GM12801 (cell line): Measurements from ENCODE around the gene ITPK1.

Experiments used
- TF ChIP-seq, protein P1 (sequence below): IDR thresholded peaks from one replicate; pipeline ENCODE4 v1.5.1; 2011; ENCODE audit warnings: control low read depth; ENCODE audit not compliant: insufficient read length; ENCODE audit errors: extremely low read depth

The ITPK1 gene

GRCh38 chr14:92951261-92951660, 164.5 kb downstream of the ITPK1 start:
- TF ChIP-seq, protein P1, sequence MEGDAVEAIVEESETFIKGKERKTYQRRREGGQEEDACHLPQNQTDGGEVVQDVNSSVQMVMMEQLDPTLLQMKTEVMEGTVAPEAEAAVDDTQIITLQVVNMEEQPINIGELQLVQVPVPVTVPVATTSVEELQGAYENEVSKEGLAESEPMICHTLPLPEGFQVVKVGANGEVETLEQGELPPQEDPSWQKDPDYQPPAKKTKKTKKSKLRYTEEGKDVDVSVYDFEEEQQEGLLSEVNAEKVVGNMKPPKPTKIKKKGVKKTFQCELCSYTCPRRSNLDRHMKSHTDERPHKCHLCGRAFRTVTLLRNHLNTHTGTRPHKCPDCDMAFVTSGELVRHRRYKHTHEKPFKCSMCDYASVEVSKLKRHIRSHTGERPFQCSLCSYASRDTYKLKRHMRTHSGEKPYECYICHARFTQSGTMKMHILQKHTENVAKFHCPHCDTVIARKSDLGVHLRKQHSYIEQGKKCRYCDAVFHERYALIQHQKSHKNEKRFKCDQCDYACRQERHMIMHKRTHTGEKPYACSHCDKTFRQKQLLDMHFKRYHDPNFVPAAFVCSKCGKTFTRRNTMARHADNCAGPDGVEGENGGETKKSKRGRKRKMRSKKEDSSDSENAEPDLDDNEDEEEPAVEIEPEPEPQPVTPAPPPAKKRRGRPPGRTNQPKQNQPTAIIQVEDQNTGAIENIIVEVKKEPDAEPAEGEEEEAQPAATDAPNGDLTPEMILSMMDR: no peak

DNA sequence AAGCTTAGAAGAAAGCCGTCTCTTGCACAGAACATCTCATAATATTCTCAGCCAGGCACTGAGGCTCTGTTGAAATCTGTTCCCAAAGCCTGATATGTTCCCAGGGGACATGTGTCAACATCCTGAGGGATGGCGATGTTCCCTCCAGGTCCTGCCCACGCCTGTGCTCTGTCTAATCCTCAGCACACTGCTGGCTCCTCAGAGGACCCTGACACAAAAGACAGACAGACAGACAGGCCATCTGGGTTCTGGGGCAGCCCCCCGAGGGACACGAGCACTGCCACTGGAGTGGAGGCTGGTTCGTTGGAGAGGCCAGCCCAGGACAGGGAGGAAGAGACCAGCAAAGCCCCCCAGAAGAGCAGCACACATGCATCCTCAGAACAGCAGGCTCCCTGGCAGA, 165.0 kb downstream of the ITPK1 start:
- TF ChIP-seq, protein P1: no peak

DNA sequence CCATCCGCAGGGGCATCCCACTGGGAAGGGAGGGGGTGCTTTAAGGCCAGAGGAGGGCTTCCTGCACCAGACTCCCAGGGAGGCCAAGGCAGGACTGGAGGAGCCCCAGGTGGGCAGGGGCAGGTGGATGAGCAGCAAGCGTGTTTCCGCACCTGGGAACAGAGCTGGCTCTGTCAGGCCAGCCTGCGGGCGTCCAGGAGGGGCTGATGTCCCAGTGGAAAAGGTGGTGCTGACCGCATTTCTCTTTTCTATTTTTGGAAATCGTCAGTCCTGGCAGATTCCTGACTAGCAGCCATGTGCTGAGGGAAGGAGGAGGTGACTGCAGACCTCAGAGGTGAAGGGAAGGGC, 165.6 kb downstream of the ITPK1 start:
- TF ChIP-seq, protein P1: no peak

GRCh38 chr14:92949496-92950192, 166.1 kb downstream of the ITPK1 start:
- TF ChIP-seq, protein P1: no peak

- TF ChIP-seq, protein P1: no peak
Measured at GRCh38 chr14:92948647-92949046, 167.1 kb downstream of the ITPK1 start.

DNA sequence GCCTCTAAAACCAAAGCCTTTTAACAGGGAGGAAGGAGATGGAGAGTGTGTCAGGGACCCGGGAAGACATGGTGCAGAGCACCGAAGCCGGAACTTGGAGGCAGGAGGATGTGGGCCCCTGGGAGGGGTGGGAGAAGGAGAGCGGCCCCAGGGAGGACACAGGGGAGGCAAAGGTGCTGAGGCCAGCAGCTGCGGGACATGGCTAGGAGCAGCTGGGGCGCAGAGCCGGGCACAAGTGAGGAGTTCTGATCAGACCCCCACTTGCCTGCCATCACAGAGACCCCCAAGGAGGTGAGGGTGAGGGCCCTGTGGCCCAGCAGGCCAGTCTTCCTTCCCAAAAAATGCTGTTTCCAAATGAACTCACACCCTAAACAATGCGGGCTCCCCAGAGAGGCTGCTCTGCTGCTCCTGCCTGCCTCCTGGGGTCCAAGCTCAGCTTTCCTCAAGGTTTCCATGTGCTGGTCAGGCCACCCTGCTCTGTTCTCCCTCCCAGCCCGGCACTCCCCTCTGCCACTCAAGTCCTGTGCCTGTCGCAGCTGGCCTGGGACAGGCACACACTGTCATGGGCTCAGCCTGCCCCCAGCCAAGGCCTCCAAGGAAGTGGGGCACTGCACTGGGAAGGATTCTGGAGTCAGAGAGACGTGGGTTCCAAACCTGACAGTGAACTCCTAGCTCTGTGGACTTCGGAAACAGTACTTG, 168.7 kb downstream of the ITPK1 start:
- TF ChIP-seq, protein P1: no peak

DNA sequence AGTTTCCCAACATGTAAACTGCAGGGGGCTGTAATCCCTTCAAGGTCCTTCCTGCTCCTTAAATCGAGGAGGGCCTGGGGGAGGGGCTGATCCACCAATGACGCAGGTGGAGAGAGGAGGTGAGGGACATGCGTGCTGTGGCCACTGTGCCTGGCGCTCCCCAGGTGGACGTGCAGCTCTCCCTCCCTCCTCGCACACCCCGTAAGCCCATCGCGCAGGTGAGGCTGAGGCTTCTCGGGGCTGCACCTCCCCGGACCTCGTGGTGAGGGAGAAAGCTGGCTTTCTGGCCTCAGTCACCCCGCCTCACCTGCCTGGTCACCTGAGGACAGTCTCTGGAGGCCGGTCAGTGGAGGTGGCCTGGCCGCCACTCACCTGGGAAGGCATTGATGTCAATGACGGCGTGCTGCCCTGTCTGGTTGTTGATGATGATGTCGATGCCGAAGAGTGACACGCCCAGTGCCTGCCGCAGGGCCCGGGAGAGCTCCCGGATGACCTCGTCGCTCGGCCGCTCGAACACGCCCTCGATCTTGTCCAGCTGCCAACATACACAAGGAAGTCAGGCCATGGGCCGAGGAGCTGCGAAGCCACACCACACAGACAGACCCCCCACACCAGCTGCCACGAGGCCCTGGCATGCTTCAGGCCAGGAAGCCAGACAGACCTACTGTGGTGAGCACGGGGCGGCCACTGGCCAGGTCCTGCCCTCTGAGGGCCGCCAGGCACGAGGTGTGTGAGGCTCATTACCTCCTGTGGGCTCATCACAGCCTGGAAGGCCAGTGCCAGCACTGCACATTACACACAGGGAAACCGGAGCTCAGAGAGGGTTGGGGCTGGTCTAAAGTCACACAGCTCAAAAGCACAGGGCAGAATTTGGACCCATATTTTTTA, 169.5 kb downstream of the ITPK1 start:
- TF ChIP-seq, protein P1: no peak
